Panc1 (cell line): ENCODE data around the gene CWH43. TPM values are rescaled to one million over a fixed set of nuclear protein-coding genes. Genes with fewer than 3 reads are reported as not detected.
"Not testable (repeated sequence)": the region's sequence is repeated elsewhere in the genome, so short reads cannot be mapped to it uniquely, and the experiment has no call there.

ENCODE experiments used
- ATAC-seq: fragments of 200-7000 bp; cut with Tn5 transposase; 2 replicates; pipeline ENCODE4 v1.9.1; 2020; ENCODE audit warnings: mild to moderate bottlenecking, moderate library complexity
- BruUV-seq: library from RNA; stranded (reverse); fragments of 400-500 nt; replicated peaks from 2 replicates; lab custom pipeline; 2021; lab: Mats Ljungman, UMichigan
- CTCF ChIA-PET: fragments of 300-600 bp; sonication (Branson Sonifier 250); formaldehyde crosslinking; loops from one replicate; lab custom pipeline; 2022; ENCODE audit warnings: antibody characterized with exemption; lab: Charles Lee
- POLR2A ChIA-PET: fragments of 300-600 bp; sonication (Branson Sonifier 250); formaldehyde crosslinking; loops from one replicate; lab custom pipeline; 2022; ENCODE audit warnings: antibody characterized with exemption; lab: Charles Lee
- DNase-seq: peaks from one replicate; pipeline ENCODE4 v3.0.0-alpha.2; 2010; ENCODE audit warnings: low read depth, low spot score
- H3K27ac ChIP-seq: 2 replicates; pipeline ENCODE4 v1.5.1; 2011; ENCODE audit warnings: mild to moderate bottlenecking, low read length, inconsistent platforms
- H3K27me3 ChIP-seq: fragments of 200-500 bp; sonication (Bioruptor generic); 2 replicates; pipeline ENCODE4 v1.6.0; 2014; ENCODE audit warnings: low read length, inconsistent platforms; ENCODE audit not compliant: control insufficient read depth, insufficient read depth
- H3K36me3 ChIP-seq: fragments of 200-500 bp; sonication (Bioruptor generic); 2 replicates; pipeline ENCODE4 v1.5.1; 2014; ENCODE audit warnings: inconsistent platforms, mild to moderate bottlenecking, low read length, moderate library complexity; ENCODE audit not compliant: control insufficient read depth, insufficient read depth
- H3K4me1 ChIP-seq: 2 replicates; pipeline ENCODE4 v1.5.1; 2011; ENCODE audit warnings: inconsistent platforms, mild to moderate bottlenecking, low read length, moderate library complexity; ENCODE audit not compliant: control insufficient read depth, insufficient read depth
- H3K4me3 ChIP-seq, 2 experiments: 2 replicates each; pipeline ENCODE4 v1.5.1; 2011 to 2012; ENCODE audit warnings: low read depth in 2 of 2, low read length in 2 of 2, mild to moderate bottlenecking in 2 of 2, inconsistent platforms in 1 of 2, moderate library complexity in 1 of 2
- H3K9me3 ChIP-seq: fragments of 200-500 bp; sonication (Bioruptor generic); 2 replicates; pipeline ENCODE4 v1.5.1; 2014; ENCODE audit warnings: low read depth, mild to moderate bottlenecking, inconsistent platforms, low read length, moderate library complexity; ENCODE audit not compliant: control insufficient read depth, insufficient read depth
- CTCF ChIP-seq: fragments of 450-650 bp; IDR thresholded peaks from 2 replicates; pipeline ENCODE4 v1.5.1; 2017; ENCODE audit warnings: mild to moderate bottlenecking
- POLR2AphosphoS5 ChIP-seq: IDR thresholded peaks from 2 replicates; pipeline ENCODE4 v1.6.1; 2012; ENCODE audit warnings: mild to moderate bottlenecking, low read depth, low read length, moderate library complexity
- REST ChIP-seq, 2 experiments: IDR thresholded peaks; 2 replicates each; pipeline ENCODE4 v1.6.1; 2011 to 2012; ENCODE audit warnings: low read depth in 2 of 2, control low read depth in 1 of 2, low read length in 1 of 2, mild to moderate bottlenecking in 1 of 2, moderate library complexity in 1 of 2; ENCODE audit not compliant: insufficient read depth in 1 of 2
- SIN3A ChIP-seq: IDR thresholded peaks from 2 replicates; pipeline ENCODE4 v1.6.1; 2012; ENCODE audit warnings: low read depth, mild to moderate bottlenecking, low read length, moderate library complexity, borderline replicate concordance; ENCODE audit not compliant: insufficient read depth
- TCF7L2 ChIP-seq: IDR thresholded peaks from 2 replicates; pipeline ENCODE4 v1.6.1; 2011; ENCODE audit warnings: mild to moderate bottlenecking, low read depth, low read length, inconsistent platforms
- in situ Hi-C: cut with HindIII; loops from 2 replicates; pipeline ENCODE4 v1.10.0; 2016; ENCODE audit warnings: low sequenced_read_pairs, low pct_unique_long_range_greater_than_20kb
- intact Hi-C: fragments of 100-400 bp; cut with micrococcal nuclease; formaldehyde crosslinking; loops from one replicate; pipeline ENCODE4 v1.10.0; 2022; ENCODE audit not compliant: unreplicated experiment
- total RNA-seq: library from RNA; stranded (reverse); gene quantifications from one replicate; pipeline ENCODE4 v1.2.1, GENCODE V29; 2021; ENCODE audit not compliant: unreplicated experiment

CWH43 gene
- total RNA-seq, 1 experiment from 2014 or later = not detected

DNA sequence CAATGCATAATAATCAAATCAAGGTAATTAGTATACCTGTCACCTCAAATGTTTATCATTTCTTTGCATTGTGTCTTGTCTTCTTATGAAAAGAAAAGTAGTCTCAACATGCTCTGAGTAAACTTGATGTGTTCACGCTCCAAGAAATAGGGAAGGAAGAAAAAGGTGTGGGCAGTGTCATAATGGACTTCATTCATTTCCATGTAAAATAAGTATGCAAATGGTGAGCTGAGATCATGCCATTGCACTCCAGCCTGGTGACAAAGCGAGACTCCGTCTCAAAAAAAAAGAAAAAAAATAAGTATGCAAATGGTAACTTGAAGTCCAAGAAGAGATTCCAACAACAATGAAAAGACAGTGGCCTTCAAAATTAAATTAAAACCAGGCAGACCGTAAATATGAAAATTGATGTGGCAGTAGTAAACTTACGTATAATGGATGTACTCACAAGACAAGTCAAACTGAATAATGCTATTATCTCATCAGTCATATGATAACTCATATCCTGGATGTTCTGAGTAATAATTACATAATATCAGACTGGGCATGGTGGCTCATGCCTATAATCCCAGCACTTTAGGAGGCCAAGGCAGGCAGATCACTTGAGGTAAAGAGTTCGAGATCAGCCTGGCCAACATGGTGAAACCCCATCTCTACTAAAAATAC, 6.0 kb upstream of the CWH43 start:
- no peaks in the 10 kb centered on the region for H3K36me3 ChIP-seq
- in situ Hi-C loops (no loop called here), intact Hi-C loops (no loop called here)
- CTCF ChIA-PET = no interaction called here
- no TSS peak for BruUV-seq
- H3K4me3 ChIP-seq = no peak overlapping the region
- TF ChIP-seq CTCF (no peak), REST (IDR thresholded peaks at IDR 0.05; ENCODE audit: insufficient read depth in 1 of 2, low read depth in 2 of 2, low read length in 1 of 2) (no peak), POLR2AphosphoS5 (no peak), TCF7L2 (no peak), SIN3A (no peak)
- DNase-seq (peak; percentile 13), ATAC-seq (no peak)
- no peaks in the 10 kb centered on the region for H3K4me1 ChIP-seq
- H3K27me3 ChIP-seq = no peaks in the 10 kb centered on the region; the same call in 1 of the 2 replicates
- POLR2A ChIA-PET = no interaction called here
- no peaks in the 10 kb centered on the region for H3K9me3 ChIP-seq
- no peak overlapping the region for H3K27ac ChIP-seq

GRCh38 chr4:48984005-48984404, 2.1 kb upstream of the CWH43 start:
- CTCF ChIA-PET, BruUV-seq: not testable (repeated sequence)

DNA sequence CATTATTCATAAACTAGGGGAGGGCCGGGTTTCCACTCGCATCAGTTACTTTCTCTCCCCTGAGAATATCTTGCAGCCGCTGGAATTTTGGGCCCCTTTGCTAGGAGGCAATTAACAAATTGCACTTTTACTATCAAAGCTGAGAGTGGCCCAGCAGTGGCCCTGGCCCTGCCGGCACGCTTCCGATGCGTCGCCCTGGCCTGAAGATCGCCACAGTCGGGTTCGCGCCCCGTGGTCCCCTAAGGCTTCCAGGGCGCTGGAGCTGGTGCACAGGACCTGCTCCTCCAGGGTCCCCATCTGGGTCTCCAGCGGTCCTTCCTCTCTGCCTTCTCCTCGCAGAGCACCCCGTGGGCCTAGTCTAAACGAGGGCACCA, 486 bp upstream of the CWH43 start:
- TF ChIP-seq TCF7L2 = no peak
- TF ChIP-seq CTCF = no peak
- TF ChIP-seq REST (IDR thresholded peaks at IDR 0.05; ENCODE audit: insufficient read depth in 1 of 2, low read depth in 2 of 2, low read length in 1 of 2) = no peak
- TF ChIP-seq SIN3A = no peak
- no peak for TF ChIP-seq POLR2AphosphoS5
- peaks cover 15% of the 10 kb centered on the region for H3K27me3 ChIP-seq
- ChIA-PET CTCF (no interaction called here), POLR2A (no interaction called here)
- no peaks in the 10 kb centered on the region for H3K36me3 ChIP-seq
- peak; percentile 48; the same call in 1 of the 2 replicates for ATAC-seq
- intact Hi-C loops (no loop called here), in situ Hi-C loops (no loop called here)
- no TSS peak for BruUV-seq
- DNase-seq = no peak
- peak overlapping the region; percentile 19 to 27 for H3K4me3 ChIP-seq
- H3K9me3 ChIP-seq = no peaks in the 10 kb centered on the region
- H3K4me1 ChIP-seq = no peaks in the 10 kb centered on the region
- H3K27ac ChIP-seq = no peak overlapping the region

More at GRCh38 chr4:48984005-48984404, 2.1 kb upstream of the CWH43 start:
- H3K27ac ChIP-seq, POLR2A ChIA-PET, intact Hi-C loops, H3K4me1 ChIP-seq, ATAC-seq, in situ Hi-C loops, H3K4me3 ChIP-seq, DNase-seq, H3K9me3 ChIP-seq, H3K36me3 ChIP-seq: not testable (repeated sequence)
- H3K27me3 ChIP-seq = peaks cover 15% of the 10 kb centered on the region
